Measurements from ENCODE around the gene TF. TPM values are rescaled to one million over a fixed set of nuclear protein-coding genes. Genes with fewer than 3 reads are reported as not detected.
"Not testable (repeated sequence)": the region's sequence is repeated elsewhere in the genome, so short reads cannot be mapped to it uniquely, and the experiment has no call there.

Gene TF
- total RNA-seq, 2 donors from 2014 or later = 0.65 to 1.3 TPM

- Mint-ChIP-seq H3K4me1 (no peaks in the 10 kb centered on the region), H3K27ac (no peak overlapping the region), H3K27me3 (no peaks in the 10 kb centered on the region), H3K36me3 (ENCODE audit: low read depth) (no peaks in the 10 kb centered on the region), H3K4me3 (no peak overlapping the region)
- H3K9me3 ChIP-seq (ENCODE audit: control insufficient read depth, low read length, poor library complexity, severe bottlenecking) = no peaks in the 10 kb centered on the region
- ATAC-seq = no peak
- no peak for DNase-seq
Measured at GRCh38 chr3:133722935-133723334, 23.3 kb upstream of the TF start.

GRCh38 chr3:133730993-133731392 is 15.2 kb upstream of the TF start:
- no peaks in the 10 kb centered on the region for H3K36me3 Mint-ChIP-seq (ENCODE audit: low read depth)
- no peak overlapping the region for H3K4me3 Mint-ChIP-seq
- no peaks in the 10 kb centered on the region for H3K9me3 ChIP-seq (ENCODE audit: control insufficient read depth, low read length, poor library complexity, severe bottlenecking)
- ATAC-seq (no peak), DNase-seq (no peak)
- no peak overlapping the region for H3K27ac Mint-ChIP-seq
- H3K27me3 Mint-ChIP-seq = peaks cover 37% of the 10 kb centered on the region
- H3K4me1 Mint-ChIP-seq = no peaks in the 10 kb centered on the region

GRCh38 chr3:133732231-133732630 is 14.0 kb upstream of the TF start:
- not testable (repeated sequence) for H3K27ac Mint-ChIP-seq

GRCh38 chr3:133733226-133733625 is 13.0 kb upstream of the TF start:
- DNase-seq = no peak
- no peaks in the 10 kb centered on the region for H3K9me3 ChIP-seq (ENCODE audit: control insufficient read depth, low read length, poor library complexity, severe bottlenecking)
- Mint-ChIP-seq H3K27me3 (peaks cover 37% of the 10 kb centered on the region), H3K36me3 (ENCODE audit: low read depth) (no peaks in the 10 kb centered on the region), H3K4me3 (no peak overlapping the region), H3K4me1 (no peaks in the 10 kb centered on the region), H3K27ac (no peak overlapping the region)
- ATAC-seq = no peak

More at GRCh38 chr3:133732231-133732630, 14.0 kb upstream of the TF start:
- not testable (repeated sequence) for H3K9me3 ChIP-seq (ENCODE audit: control insufficient read depth, low read length, poor library complexity, severe bottlenecking); H3K4me1 Mint-ChIP-seq; DNase-seq; H3K4me3 Mint-ChIP-seq; H3K36me3 Mint-ChIP-seq (ENCODE audit: low read depth); ATAC-seq
- H3K27me3 Mint-ChIP-seq = peaks cover 37% of the 10 kb centered on the region

GRCh38 chr3:133734305-133734704 is 11.9 kb upstream of the TF start:
- Mint-ChIP-seq H3K36me3 (ENCODE audit: low read depth) (no peaks in the 10 kb centered on the region), H3K4me3 (no peak overlapping the region), H3K27me3 (peaks cover 37% of the 10 kb centered on the region), H3K4me1 (no peaks in the 10 kb centered on the region), H3K27ac (no peak overlapping the region)
- H3K9me3 ChIP-seq (ENCODE audit: control insufficient read depth, low read length, poor library complexity, severe bottlenecking) = no peaks in the 10 kb centered on the region
- DNase-seq = no peak
- no peak for ATAC-seq

- ATAC-seq = no peak
- Mint-ChIP-seq H3K4me1 (no peaks in the 10 kb centered on the region), H3K27me3 (peaks cover 48% of the 10 kb centered on the region), H3K4me3 (no peak overlapping the region), H3K27ac (no peak overlapping the region), H3K36me3 (ENCODE audit: low read depth) (no peaks in the 10 kb centered on the region)
- DNase-seq = no peak
- H3K9me3 ChIP-seq (ENCODE audit: control insufficient read depth, low read length, poor library complexity, severe bottlenecking) = no peaks in the 10 kb centered on the region
Measured at GRCh38 chr3:133742351-133743091, 3.7 kb upstream of the TF start.

GRCh38 chr3:133744241-133744640 is 2.0 kb upstream of the TF start:
- H3K4me1 Mint-ChIP-seq = no peaks in the 10 kb centered on the region
- no peaks in the 10 kb centered on the region for H3K36me3 Mint-ChIP-seq (ENCODE audit: low read depth)
- H3K4me3 Mint-ChIP-seq = no peak overlapping the region
- DNase-seq (no peak), ATAC-seq (no peak)
- peaks cover 62% of the 10 kb centered on the region for H3K27me3 Mint-ChIP-seq
- H3K27ac Mint-ChIP-seq = no peak overlapping the region
- H3K9me3 ChIP-seq (ENCODE audit: control insufficient read depth, low read length, poor library complexity, severe bottlenecking) = no peaks in the 10 kb centered on the region

GRCh38 chr3:133745108-133745507 is 1.1 kb upstream of the TF start:
- H3K4me1 Mint-ChIP-seq = no peaks in the 10 kb centered on the region
- H3K9me3 ChIP-seq (ENCODE audit: control insufficient read depth, low read length, poor library complexity, severe bottlenecking) = no peaks in the 10 kb centered on the region
- ATAC-seq (no peak), DNase-seq (no peak)
- H3K27me3 Mint-ChIP-seq = peaks cover 70% of the 10 kb centered on the region
- no peaks in the 10 kb centered on the region for H3K36me3 Mint-ChIP-seq (ENCODE audit: low read depth)
- no peak overlapping the region for H3K27ac Mint-ChIP-seq
- no peak overlapping the region for H3K4me3 Mint-ChIP-seq

- no peaks in the 10 kb centered on the region for H3K9me3 ChIP-seq (ENCODE audit: control insufficient read depth, low read length, poor library complexity, severe bottlenecking)
- H3K4me3 Mint-ChIP-seq = no peak overlapping the region
- DNase-seq (no peak), ATAC-seq (no peak)
- H3K4me1 Mint-ChIP-seq = no peaks in the 10 kb centered on the region
- H3K27ac Mint-ChIP-seq = no peak overlapping the region
- H3K36me3 Mint-ChIP-seq (ENCODE audit: low read depth) = no peaks in the 10 kb centered on the region
- H3K27me3 Mint-ChIP-seq = peaks cover 71% of the 10 kb centered on the region
Measured at GRCh38 chr3:133746712-133747066, 496 bp downstream of the TF start.

GRCh38 chr3:133747373-133747772 is 1.2 kb downstream of the TF start:
- no peaks in the 10 kb centered on the region for H3K9me3 ChIP-seq (ENCODE audit: control insufficient read depth, low read length, poor library complexity, severe bottlenecking)
- Mint-ChIP-seq H3K4me1 (no peaks in the 10 kb centered on the region), H3K4me3 (no peak overlapping the region), H3K27me3 (peaks cover 65% of the 10 kb centered on the region), H3K36me3 (ENCODE audit: low read depth) (no peaks in the 10 kb centered on the region), H3K27ac (no peak overlapping the region)
- ATAC-seq (no peak), DNase-seq (no peak)

- Mint-ChIP-seq H3K4me1 (no peaks in the 10 kb centered on the region), H3K27me3 (peaks cover 63% of the 10 kb centered on the region), H3K36me3 (ENCODE audit: low read depth) (no peaks in the 10 kb centered on the region), H3K27ac (no peak overlapping the region), H3K4me3 (no peak overlapping the region)
- ATAC-seq (no peak), DNase-seq (no peak)
- no peaks in the 10 kb centered on the region for H3K9me3 ChIP-seq (ENCODE audit: control insufficient read depth, low read length, poor library complexity, severe bottlenecking)
Measured at GRCh38 chr3:133747907-133748639, 1.9 kb downstream of the TF start.

- Mint-ChIP-seq H3K4me1 (no peaks in the 10 kb centered on the region), H3K27me3 (peaks cover 50% of the 10 kb centered on the region), H3K4me3 (no peak overlapping the region), H3K27ac (peak overlapping the region; percentile 21), H3K36me3 (ENCODE audit: low read depth) (no peaks in the 10 kb centered on the region)
- no peak for DNase-seq
- no peaks in the 10 kb centered on the region for H3K9me3 ChIP-seq (ENCODE audit: control insufficient read depth, low read length, poor library complexity, severe bottlenecking)
- ATAC-seq = no peak
Measured at GRCh38 chr3:133749427-133750258, 3.5 kb downstream of the TF start.

- H3K27ac Mint-ChIP-seq = peak overlapping the region; percentile 21
- no peak overlapping the region for H3K4me3 Mint-ChIP-seq
- H3K9me3 ChIP-seq (ENCODE audit: control insufficient read depth, low read length, poor library complexity, severe bottlenecking) = no peaks in the 10 kb centered on the region
- DNase-seq (no peak), ATAC-seq (no peak)
- no peaks in the 10 kb centered on the region for H3K36me3 Mint-ChIP-seq (ENCODE audit: low read depth)
- peaks cover 45% of the 10 kb centered on the region for H3K27me3 Mint-ChIP-seq
- no peaks in the 10 kb centered on the region for H3K4me1 Mint-ChIP-seq
Measured at GRCh38 chr3:133750259-133750656, 4.1 kb downstream of the TF start.
